Jurkat, Clone E6-1 (cell line): ENCODE measurements around the gene UBE2H.
"Not testable (repeated sequence)": the region's sequence is repeated elsewhere in the genome, so short reads cannot be mapped to it uniquely, and the experiment has no call there.

Experiments used
- DNase-seq: peaks from one replicate; pipeline ENCODE4 v3.0.0-alpha.2; 2011; ENCODE audit warnings: low read depth, low spot score
- H3K4me3 ChIP-seq: 2 replicates; pipeline ENCODE4 v1.5.1; 2011; ENCODE audit warnings: mild to moderate bottlenecking, low read length, control low read depth, moderate library complexity

The UBE2H gene

GRCh38 chr7:129917934-129918333, 34.8 kb downstream of the UBE2H start:
- DNase-seq, result no peak
- no peak overlapping the region for H3K4me3 ChIP-seq

GRCh38 chr7:129914536-129915272, 38.1 kb downstream of the UBE2H start:
- H3K4me3 ChIP-seq, result no peak overlapping the region
- DNase-seq, result no peak

GRCh38 chr7:129913428-129913827, 39.3 kb downstream of the UBE2H start:
- no peak overlapping the region for H3K4me3 ChIP-seq
- no peak for DNase-seq

GRCh38 chr7:129911790-129912189, 41.0 kb downstream of the UBE2H start:
- DNase-seq, result no peak
- H3K4me3 ChIP-seq, result no peak overlapping the region

- no peak overlapping the region for H3K4me3 ChIP-seq
- DNase-seq, result no peak
Measured at GRCh38 chr7:129909669-129910068, 43.1 kb downstream of the UBE2H start.

- H3K4me3 ChIP-seq, result no peak overlapping the region
- DNase-seq, result no peak
Measured at GRCh38 chr7:129908181-129908580, 44.6 kb downstream of the UBE2H start.

GRCh38 chr7:129907122-129907736, 45.5 kb downstream of the UBE2H start:
- H3K4me3 ChIP-seq, result no peak overlapping the region
- DNase-seq, result peak; percentile 14

- H3K4me3 ChIP-seq, result no peak overlapping the region
- DNase-seq, result no peak
Measured at GRCh38 chr7:129906700-129907099, 46.1 kb downstream of the UBE2H start.

GRCh38 chr7:129903935-129904334, 48.8 kb downstream of the UBE2H start:
- no peak for DNase-seq
- H3K4me3 ChIP-seq, result no peak overlapping the region

GRCh38 chr7:129902788-129903422, 49.9 kb downstream of the UBE2H start:
- no peak overlapping the region for H3K4me3 ChIP-seq
- peak; percentile 32 for DNase-seq

GRCh38 chr7:129898502-129899160, 54.1 kb downstream of the UBE2H start:
- H3K4me3 ChIP-seq, result no peak overlapping the region
- no peak for DNase-seq

GRCh38 chr7:129898007-129898406, 54.8 kb downstream of the UBE2H start:
- no peak overlapping the region for H3K4me3 ChIP-seq
- DNase-seq, result no peak

- H3K4me3 ChIP-seq, result no peak overlapping the region
- no peak for DNase-seq
Measured at GRCh38 chr7:129896568-129897382, 56.0 kb downstream of the UBE2H start.

GRCh38 chr7:129894184-129894583, 58.6 kb downstream of the UBE2H start:
- DNase-seq, H3K4me3 ChIP-seq: not testable (repeated sequence)

GRCh38 chr7:129890090-129890489, 62.7 kb downstream of the UBE2H start:
- H3K4me3 ChIP-seq, result no peak overlapping the region
- DNase-seq, result no peak

- DNase-seq, result no peak
Measured at GRCh38 chr7:129889133-129889844, 63.5 kb downstream of the UBE2H start.

GRCh38 chr7:129887865-129888264, 64.9 kb downstream of the UBE2H start:
- DNase-seq, result no peak
- no peak overlapping the region for H3K4me3 ChIP-seq

More at GRCh38 chr7:129889133-129889844, 63.5 kb downstream of the UBE2H start:
- H3K4me3 ChIP-seq, result no peak overlapping the region

GRCh38 chr7:129886818-129887186, 66.0 kb downstream of the UBE2H start:
- DNase-seq, result no peak
- H3K4me3 ChIP-seq, result no peak overlapping the region
